ENCODE results near the gene ARRDC1.

- TF ChIP-seq, protein P1, sequence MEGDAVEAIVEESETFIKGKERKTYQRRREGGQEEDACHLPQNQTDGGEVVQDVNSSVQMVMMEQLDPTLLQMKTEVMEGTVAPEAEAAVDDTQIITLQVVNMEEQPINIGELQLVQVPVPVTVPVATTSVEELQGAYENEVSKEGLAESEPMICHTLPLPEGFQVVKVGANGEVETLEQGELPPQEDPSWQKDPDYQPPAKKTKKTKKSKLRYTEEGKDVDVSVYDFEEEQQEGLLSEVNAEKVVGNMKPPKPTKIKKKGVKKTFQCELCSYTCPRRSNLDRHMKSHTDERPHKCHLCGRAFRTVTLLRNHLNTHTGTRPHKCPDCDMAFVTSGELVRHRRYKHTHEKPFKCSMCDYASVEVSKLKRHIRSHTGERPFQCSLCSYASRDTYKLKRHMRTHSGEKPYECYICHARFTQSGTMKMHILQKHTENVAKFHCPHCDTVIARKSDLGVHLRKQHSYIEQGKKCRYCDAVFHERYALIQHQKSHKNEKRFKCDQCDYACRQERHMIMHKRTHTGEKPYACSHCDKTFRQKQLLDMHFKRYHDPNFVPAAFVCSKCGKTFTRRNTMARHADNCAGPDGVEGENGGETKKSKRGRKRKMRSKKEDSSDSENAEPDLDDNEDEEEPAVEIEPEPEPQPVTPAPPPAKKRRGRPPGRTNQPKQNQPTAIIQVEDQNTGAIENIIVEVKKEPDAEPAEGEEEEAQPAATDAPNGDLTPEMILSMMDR (IDR thresholded peaks at IDR 0.05): no peak
- no peak for TF ChIP-seq EZH2 (IDR thresholded peaks at IDR 0.05)
- TF ChIP-seq EZH2phosphoT487 (IDR thresholded peaks at IDR 0.05): no peak
Measured at GRCh38 chr9:137620581-137620980, 15.1 kb downstream of the ARRDC1 start.
